ENCODE results near the gene SAMHD1. TPM values are rescaled to one million over a fixed set of nuclear protein-coding genes. Genes with fewer than 3 reads are reported as not detected.

Gene SAMHD1
- total and polyA plus RNA-seq, 2 donors (not counting 3 experiments of a cell fraction or from before 2014, with no cell fraction given) = 13.7 to 27.5 TPM

DNA sequence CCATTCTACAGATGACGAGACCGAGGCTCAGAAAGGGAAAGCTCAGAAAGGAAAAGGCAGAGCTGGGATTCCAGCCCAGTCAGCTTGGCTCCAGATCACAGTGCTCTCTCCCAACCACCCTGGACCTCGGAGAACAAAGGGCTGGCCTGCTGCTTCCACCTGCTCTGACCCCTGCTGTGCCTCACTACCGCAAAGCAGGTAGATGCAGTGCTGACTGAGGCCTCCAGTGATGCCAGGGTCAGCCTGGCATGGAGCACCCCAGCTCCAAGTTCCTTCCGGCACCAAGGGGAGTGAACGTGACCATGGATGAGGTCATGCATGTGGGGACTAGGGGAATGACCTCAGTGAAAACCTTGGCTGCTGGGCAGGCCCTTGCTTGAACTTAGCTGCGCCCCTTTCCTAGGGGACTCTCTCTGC is 96.3 kb downstream of the SAMHD1 start:
- no TSS peak for BruUV-seq (replicated peaks)
- Histone ChIP-seq H3K9me3 (replicated peaks; ENCODE audit: control insufficient read depth, insufficient read depth, low read length) (no peaks in the 10 kb centered on the region), H3K9me1 (replicated peaks; ENCODE audit: control insufficient read depth, extremely low read depth, insufficient read depth, low read length) (no peaks in the 10 kb centered on the region), H3K27ac (ENCODE audit: insufficient read depth, low read depth, low read length) (no peak overlapping the region), H4K20me1 (replicated peaks; ENCODE audit: control insufficient read depth, extremely low read depth, insufficient read depth, low read length) (no peaks in the 10 kb centered on the region), H3K4me1 (ENCODE audit: control insufficient read depth, extremely low read depth, insufficient read depth, low read length) (peaks cover 32% of the 10 kb centered on the region), H3K4me2 (ENCODE audit: insufficient read depth, low read length) (no peak overlapping the region), H3K9ac (replicated peaks; ENCODE audit: extremely low read depth, insufficient read depth, low read length) (no peak overlapping the region), H2AFZ (ENCODE audit: low read depth, low read length) (no peak overlapping the region), H3K4me3 (replicated peaks in 1 of 3; ENCODE audit: insufficient read depth in 1 of 3, low read depth in 1 of 3, low read length in 3 of 3) (no peak overlapping the region), H3K27me3 (ENCODE audit: control insufficient read depth in 2 of 2, insufficient read depth in 2 of 2, low read length in 2 of 2) (no peaks in the 10 kb centered on the region), H3K79me2 (ENCODE audit: control insufficient read depth, insufficient read depth, low read length) (peaks cover 86% of the 10 kb centered on the region), H3K36me3 (ENCODE audit: control insufficient read depth in 2 of 2, extremely low read depth in 1 of 2, insufficient read depth in 2 of 2, low read length in 2 of 2) (no peaks in the 10 kb centered on the region)
- DNase-seq (ENCODE audit: low read depth, low spot score) (no peak), FAIRE-seq (no peak)
- TF ChIP-seq FOS (IDR thresholded peaks at IDR 0.05; ENCODE audit: borderline replicate concordance, insufficient read depth, low read length) (no peak), POLR2AphosphoS5 (IDR thresholded peaks at IDR 0.05; ENCODE audit: insufficient read depth, low read depth, low read length) (no peak), JUN (IDR thresholded peaks at IDR 0.05; ENCODE audit: borderline replicate concordance, insufficient read depth, insufficient read length, low read depth) (no peak), POLR2A (IDR thresholded peaks at IDR 0.05; ENCODE audit: low read depth, low read length) (no peak), MYC (IDR thresholded peaks at IDR 0.05; ENCODE audit: low read depth, low read length) (no peak), CTCF (IDR thresholded peaks at IDR 0.05; ENCODE audit: extremely low read depth in 1 of 2, insufficient read depth in 1 of 2, low read depth in 1 of 2, low read length in 2 of 2) (no peak)
- TF ChIP-seq, protein P1, sequence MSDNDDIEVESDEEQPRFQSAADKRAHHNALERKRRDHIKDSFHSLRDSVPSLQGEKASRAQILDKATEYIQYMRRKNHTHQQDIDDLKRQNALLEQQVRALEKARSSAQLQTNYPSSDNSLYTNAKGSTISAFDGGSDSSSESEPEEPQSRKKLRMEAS (IDR thresholded peaks at IDR 0.05; ENCODE audit: insufficient read depth, insufficient read length) = no peak
- intact Hi-C loops (cut with micrococcal nuclease) = no loop called here
- CTCF ChIA-PET = interaction anchor here (1.4 to 6.3 kb wide), 5 partner anchors 8 to 46 kb away, joined by 3 to 31 read pairs (median 12); a partner anchor contains a TSS
- dilution Hi-C loops (cut with MboI; ENCODE audit: extremely low pct_ligation_motif_present, low sequenced_read_pairs) = no loop called here
- POLR2A ChIA-PET = interaction anchor here (0.6 kb wide), 1 partner anchor 536 kb away, joined by 3 read pairs; no protein-coding TSS in a partner anchor
